Superior temporal gyrus (tissue), 1 donor: Measurements from ENCODE around the gene ZNRF3.
"Not testable (repeated sequence)": the region's sequence is repeated elsewhere in the genome, so short reads cannot be mapped to it uniquely, and the experiment has no call there.

Experiments used
- DNase-seq: peaks from one replicate; pipeline ENCODE4 v3.0.0-alpha.2; 2016; ENCODE audit errors: extremely low spot score

The ZNRF3 gene

DNA sequence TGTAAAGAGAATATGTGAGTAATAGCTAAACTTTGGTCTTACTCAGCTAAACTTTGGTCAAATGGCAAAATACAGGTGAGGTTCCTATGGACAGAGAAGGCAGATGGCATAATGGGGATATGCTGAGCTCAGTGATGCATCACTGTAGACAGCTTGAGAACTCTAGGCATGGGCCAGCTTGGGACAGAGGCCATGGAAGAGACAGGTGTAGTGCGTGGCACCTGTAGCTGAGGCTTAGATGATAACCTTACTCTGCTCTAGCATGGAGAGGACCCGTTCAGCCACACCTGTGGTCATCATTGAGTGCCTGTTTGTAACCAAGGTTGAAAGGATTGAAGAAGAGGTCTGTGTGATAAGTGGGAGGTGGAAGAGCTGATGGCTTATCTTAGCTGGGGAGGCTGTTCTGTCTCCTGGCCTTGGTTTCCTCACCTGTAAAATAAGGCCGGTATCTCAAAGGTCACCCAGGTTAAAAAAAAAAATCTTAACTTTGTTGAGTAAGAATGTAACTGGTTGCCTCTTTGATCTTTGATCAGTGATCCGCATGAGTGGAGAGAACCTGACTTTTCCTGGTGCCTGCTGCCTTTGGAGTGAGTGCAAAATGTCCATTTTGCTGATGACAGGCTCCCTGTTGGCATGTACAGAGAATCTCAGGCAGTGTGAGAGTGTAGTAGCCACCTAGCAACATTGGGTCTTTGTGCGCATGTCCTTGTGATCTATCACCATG, 48.6 kb downstream of the ZNRF3 start:
- no peak for DNase-seq

DNA sequence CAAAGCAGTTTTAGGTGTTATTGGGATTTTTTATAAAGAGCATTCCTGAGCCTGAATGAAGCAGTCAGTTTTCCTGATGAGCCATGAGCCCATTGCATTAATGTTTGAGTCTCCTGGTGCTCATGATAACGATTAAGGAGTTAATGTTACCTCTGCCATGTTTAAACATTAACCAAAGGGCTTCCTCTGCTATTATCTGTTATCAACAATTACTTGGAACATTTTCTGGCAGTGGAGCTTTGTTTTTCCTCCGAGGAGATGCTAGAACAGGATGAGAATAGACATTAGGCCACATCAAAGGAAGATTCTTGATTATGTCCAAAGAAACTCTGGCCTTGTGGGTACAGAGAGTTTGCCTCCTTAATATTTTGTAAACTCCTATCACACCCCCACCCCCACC, 49.9 kb downstream of the ZNRF3 start:
- DNase-seq = no peak

DNA sequence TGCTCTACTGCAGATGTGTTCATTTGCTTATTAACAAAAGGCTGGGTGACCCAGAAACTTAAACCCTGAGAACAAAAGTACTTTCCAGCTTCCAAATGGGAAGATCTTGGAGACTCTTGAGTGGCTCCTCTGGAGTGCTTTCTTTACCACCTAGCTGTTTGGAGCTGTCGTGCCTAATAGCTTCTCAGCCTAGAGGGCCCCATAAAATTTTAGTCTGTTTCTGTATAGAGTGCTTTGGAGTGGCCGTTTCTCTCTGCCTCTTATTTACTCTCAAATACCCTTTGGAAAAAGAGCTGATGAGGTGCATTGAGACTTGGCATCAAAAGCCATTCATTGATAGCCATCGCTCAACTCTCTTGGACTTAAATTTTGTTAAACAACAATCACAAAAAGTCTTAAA, 50.7 kb downstream of the ZNRF3 start:
- no peak for DNase-seq

GRCh38 chr22:28935140-28935539, 51.8 kb downstream of the ZNRF3 start:
- no peak for DNase-seq

DNA sequence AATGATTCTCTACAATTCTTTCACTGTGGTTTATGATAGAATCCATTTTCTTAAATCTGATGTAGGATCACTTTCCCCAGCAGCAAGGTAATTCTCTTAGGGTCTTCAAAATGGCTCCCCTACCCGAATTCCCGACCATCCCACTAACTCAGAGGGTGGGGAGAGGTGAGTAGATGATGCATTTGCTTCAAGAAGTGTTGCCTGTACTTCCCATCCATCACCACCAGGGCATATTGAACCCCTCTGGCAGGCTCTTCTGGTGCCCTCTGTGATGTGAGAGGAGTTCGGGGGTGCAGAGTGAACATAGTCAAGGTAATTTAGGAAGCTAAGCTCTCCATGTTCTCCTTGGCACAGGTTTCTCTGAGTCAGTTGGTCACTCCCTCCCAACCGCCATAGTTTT, 52.3 kb downstream of the ZNRF3 start:
- DNase-seq = no peak

DNA sequence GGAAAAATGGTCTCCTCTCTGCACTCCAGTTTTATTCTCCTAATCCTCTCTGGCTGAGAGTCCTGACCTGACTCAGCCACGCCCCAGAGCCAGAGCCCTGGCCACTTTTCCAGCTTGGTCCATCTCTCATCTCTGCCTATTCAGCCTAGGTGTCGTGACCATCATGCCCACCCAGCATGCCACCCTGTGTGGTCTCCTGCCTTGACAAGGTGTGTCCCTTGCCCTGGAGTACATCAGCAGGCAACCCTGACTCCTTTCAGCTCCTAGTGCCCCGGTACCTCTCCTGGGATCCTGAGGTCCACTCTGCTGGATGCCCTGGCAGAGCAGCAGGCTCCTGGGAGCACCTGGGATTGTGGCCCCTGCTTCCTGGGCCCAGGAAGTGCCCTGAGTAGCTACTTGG, 52.8 kb downstream of the ZNRF3 start:
- no peak for DNase-seq

DNA sequence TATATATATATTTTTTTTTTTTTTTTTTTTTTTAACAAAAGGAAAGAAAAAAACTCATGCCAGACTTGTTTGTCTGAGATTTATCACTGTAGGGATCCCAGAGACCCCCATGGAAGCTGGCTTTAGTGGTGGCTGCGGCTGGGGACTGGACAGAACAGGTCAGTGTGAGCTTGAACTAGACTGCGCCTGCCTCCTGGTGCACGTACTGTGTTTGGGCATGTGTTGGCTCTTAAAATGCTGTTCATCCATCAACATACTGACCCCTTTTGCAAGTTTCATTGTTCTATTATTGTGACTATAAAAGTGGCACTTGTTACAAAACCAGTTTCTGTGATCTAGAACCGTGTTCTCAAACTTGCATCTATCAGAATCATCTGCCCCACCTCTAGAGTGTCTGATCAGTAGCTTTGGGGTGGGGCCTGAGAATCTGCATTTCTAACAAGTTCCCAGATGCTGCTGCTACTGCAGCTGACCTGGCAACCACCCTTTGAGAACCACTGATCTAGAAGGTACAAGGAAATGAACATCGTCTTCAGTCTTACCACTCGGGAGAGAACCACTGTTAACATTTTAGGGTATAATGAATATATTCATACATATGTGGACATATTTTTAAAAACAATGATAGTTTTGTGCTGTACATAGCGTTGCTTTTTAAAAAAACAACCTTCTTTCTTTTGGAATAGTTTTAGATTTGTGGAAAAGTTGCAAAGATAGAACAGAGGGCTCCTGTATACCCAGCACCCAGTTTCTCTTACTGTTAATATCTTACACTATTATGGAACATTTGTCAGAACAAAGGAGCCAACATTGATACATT, 54.0 kb downstream of the ZNRF3 start:
- DNase-seq = no peak

- DNase-seq = no peak
Observed at GRCh38 chr22:28938286-28938833, 55.0 kb downstream of the ZNRF3 start.

DNA sequence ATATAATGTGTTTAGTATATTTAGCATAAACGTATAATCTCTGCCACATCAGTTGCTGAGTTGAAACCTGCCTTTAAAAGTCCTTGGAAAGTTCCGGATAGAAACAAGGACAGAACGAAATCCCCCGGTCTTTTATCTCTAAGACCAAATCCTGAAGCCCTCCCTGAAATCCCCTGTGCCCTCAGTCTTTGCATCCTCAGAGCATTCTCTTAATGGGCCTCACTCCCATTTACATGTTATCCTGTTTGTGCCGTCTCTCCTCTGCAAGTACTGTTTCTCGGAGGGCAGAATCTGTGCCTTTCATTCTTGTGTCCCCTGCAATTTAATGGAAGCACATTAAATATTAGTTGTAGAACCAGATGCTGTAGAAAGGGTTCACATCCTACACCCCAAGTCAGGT, 56.0 kb downstream of the ZNRF3 start:
- DNase-seq = no peak

- DNase-seq = no peak
Observed at GRCh38 chr22:28939932-28940331, 56.6 kb downstream of the ZNRF3 start.

DNA sequence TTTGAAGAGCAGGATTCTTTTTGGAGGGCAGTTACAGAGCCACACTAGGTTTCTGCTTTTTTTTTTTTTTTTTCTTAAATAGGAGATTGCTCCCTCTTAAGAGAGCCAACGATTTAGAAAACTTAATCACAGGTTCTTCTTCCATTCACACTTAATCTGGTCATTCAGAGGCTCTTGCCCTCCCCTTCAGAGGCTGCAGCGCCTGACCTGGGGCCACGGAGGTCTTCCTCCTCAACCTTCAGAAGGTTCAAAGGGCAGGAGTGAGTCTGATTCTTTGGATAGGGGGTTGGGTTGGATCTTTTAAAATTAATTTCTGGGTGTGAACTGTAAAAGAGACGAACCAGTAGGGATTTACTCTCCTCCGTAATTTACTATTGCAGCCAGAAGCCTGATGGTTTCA, 57.1 kb downstream of the ZNRF3 start:
- DNase-seq = no peak

DNA sequence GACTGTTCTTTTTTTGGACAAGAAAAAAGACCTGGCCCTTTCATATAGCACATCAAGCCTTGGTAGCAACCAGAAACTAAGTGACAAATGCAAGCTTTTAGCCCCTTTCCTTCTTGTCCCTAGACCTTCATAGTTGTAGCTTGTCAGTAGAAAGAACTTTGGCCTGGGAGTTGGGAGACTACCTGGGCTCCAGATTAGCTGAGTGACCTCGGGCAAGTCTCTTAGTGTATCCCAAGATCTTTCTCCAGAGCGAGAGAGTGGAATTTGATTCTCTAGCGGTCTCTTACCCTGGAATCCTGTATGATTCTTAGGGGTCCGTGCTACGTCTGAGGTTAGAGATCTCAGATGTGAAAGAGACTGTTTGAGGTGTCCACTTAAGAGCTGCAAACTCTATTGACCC, 59.0 kb downstream of the ZNRF3 start:
- no peak for DNase-seq

- no peak for DNase-seq
Observed at GRCh38 chr22:28942801-28943500, 59.6 kb downstream of the ZNRF3 start.

- DNase-seq = no peak
Observed at GRCh38 chr22:28943501-28943879, 60.1 kb downstream of the ZNRF3 start.

- DNase-seq = no peak
Observed at GRCh38 chr22:28947125-28947524, 63.8 kb downstream of the ZNRF3 start.

- no peak for DNase-seq
Observed at GRCh38 chr22:28948424-28948823, 65.1 kb downstream of the ZNRF3 start.

DNA sequence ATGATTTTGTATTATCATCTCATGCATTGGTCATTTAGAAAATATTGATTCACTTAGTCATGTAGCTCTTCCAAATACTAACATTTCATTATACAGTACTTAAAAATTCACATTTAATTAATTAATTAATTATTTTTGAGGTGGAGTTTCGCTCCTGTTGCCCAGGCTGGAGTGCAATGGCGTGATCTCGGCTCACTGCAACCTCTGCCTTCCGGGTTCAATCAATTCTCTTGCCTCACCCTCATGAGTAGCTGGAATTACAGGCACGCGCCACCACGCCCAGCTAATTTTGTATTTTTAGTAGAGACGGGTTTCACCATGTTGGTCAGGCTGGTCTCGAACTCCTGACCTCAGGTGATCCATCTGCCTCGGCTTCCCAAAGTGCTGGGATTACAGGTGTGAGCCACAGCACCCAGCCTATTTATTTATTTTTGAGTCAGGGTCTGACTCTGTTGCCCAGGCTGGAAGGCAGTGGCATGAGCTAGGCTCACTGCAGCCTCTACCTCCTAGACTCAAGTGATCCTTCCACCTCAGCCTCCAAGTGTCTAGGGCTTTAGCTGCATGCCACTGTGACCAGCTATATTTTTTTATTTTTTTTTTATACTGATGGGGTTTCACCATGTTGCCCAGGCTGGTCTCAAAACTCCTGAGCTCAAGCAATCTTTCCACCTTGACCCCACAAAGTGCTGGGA, 65.6 kb downstream of the ZNRF3 start:
- DNase-seq = not testable (repeated sequence)

DNA sequence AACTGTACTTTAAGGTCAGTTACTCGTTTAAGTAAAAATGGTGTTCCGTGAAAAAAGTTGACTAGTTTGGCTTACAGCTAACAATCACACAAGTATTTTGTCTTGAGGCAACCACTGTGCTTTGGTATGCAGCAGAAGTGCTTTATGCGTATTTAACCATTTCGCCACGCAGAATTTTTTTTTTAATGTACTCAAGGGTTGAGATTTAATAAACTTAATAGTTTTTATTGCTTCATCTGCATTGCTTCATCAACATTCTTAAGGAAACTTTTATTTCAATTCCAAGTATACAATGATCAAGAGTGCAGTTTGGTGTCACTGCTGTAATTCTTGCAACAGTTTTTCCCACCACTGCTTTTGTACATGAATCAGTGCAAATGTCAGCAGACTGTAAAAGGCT, 66.4 kb downstream of the ZNRF3 start:
- no peak for DNase-seq

GRCh38 chr22:28950617-28951411, 67.4 kb downstream of the ZNRF3 start:
- DNase-seq = no peak

- DNase-seq = no peak
Observed at GRCh38 chr22:28951530-28951929, 68.2 kb downstream of the ZNRF3 start.

- no peak for DNase-seq
Observed at GRCh38 chr22:28951969-28952521, 68.7 kb downstream of the ZNRF3 start.
